H1 (cell line): ENCODE results near the gene COL20A1. TPM values are rescaled to one million over a fixed set of nuclear protein-coding genes. Genes with fewer than 3 reads are reported as not detected.

Source experiments
- ASH2L ChIP-seq: fragments of 200-600, 300-600 bp; sonication (generic); IDR thresholded peaks from one replicate; pipeline ENCODE4 v1.7.1; 2017; ENCODE audit warnings: low read length
- CBX5 ChIP-seq: fragments of 300-800, 300-1000 bp; sonication (generic); IDR thresholded peaks from 2 replicates; pipeline ENCODE4 v1.7.1; 2016; ENCODE audit warnings: antibody characterized with exemption, low read length, low read depth
- EP300 ChIP-seq, 2 experiments: IDR thresholded peaks; 1 replicate in 1 of 2; 2 replicates in 1 of 2; pipeline ENCODE4 v1.6.1; 2011 to 2012; ENCODE audit warnings: low read depth in 2 of 2, low read length in 2 of 2, mild to moderate bottlenecking in 2 of 2, borderline replicate concordance in 1 of 2, inconsistent platforms in 1 of 2, moderate library complexity in 1 of 2
- HDAC2 ChIP-seq, 2 experiments: fragments of 300-600 bp in 1 of 2; sonication (generic) in 1 of 2; IDR thresholded peaks; 2 replicates each; pipeline ENCODE4 v1.6.1; 2011 to 2012; ENCODE audit warnings: low read depth in 2 of 2, low read length in 2 of 2, mild to moderate bottlenecking in 2 of 2, moderate library complexity in 2 of 2, borderline replicate concordance in 1 of 2, inconsistent platforms in 1 of 2
- RFX5 ChIP-seq: IDR thresholded peaks from 2 replicates; pipeline ENCODE4 v1.6.1; 2011; ENCODE audit warnings: low read depth, low read length, improper control_type of control experiment, borderline replicate concordance
- RXRA ChIP-seq: IDR thresholded peaks from 2 replicates; pipeline ENCODE4 v1.6.1; 2011; ENCODE audit warnings: low read depth, mild to moderate bottlenecking, low read length, moderate library complexity; ENCODE audit not compliant: insufficient read depth
- SAP30 ChIP-seq: fragments of 300-600 bp; sonication (generic); IDR thresholded peaks from 2 replicates; pipeline ENCODE4 v1.7.1; 2012; ENCODE audit warnings: low read length, moderate library complexity, mild to moderate bottlenecking, inconsistent platforms; ENCODE audit not compliant: insufficient read depth, insufficient replicate concordance
- SIRT6 ChIP-seq: IDR thresholded peaks from one replicate; pipeline ENCODE4 v1.7.1; 2012; ENCODE audit warnings: low read length, inconsistent platforms
- YY1 ChIP-seq: IDR thresholded peaks from 2 replicates; pipeline ENCODE4 v1.6.1; 2011; ENCODE audit warnings: low read depth, mild to moderate bottlenecking, low read length
- polyA plus RNA-seq, 7 experiments: library from polyadenylated mRNA; depleted of rRNA in 3 of 7; stranded (reverse) in 5 of 7; unstranded in 2 of 7; fragments of >200 nt in 5 of 7; fragments of 200-250 nt in 2 of 7; gene quantifications; 1 replicate in 5 of 7; 2 replicates in 1 of 7; 4 replicates in 1 of 7; pipeline versions ENCODE4 v1.2.1 to v1.2.3, GENCODE V29; 2011 to 2013; ENCODE audit warnings: missing spikeins in 2 of 7, mixed read lengths in 2 of 7
- total RNA-seq: library from RNA; stranded (reverse); fragmentation: NEBNext Ultra II Directional; extraction: Animal tissue kit (Norgen Biotek cat#: 25700); gene quantifications from 2 replicates; pipeline ENCODE4 v1.2.1, GENCODE V29; 2021

COL20A1 gene
- total and polyA plus RNA-seq, 2 of the 8 experiments (the other 6 are each of a cell fraction or from before 2014, with no cell fraction given), result 0.19 to 0.21 TPM

DNA sequence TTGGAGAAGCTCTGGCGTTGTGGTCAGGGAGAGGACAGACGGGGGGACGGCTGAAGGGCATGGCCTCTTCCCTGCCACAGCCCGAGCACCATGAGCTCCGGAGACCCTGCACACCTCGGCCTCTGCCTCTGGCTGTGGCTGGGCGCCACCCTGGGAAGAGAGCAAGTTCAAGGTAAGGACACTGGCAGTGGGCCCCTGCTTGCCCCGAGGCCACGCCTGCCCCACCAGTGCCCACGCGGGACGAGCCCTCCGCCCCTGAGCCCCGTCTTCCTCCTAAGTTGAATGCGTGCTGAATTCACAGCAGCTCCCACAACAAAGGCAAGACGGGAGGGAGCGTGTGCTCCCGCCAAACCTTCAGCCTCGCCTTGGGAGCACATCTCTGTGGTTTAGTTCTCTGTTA is 2.0 kb downstream of the COL20A1 start (continued):
- TF ChIP-seq SAP30 (no peak), YY1 (no peak), HDAC2 (IDR thresholded peaks at IDR 0.05; ENCODE audit: borderline replicate concordance in 1 of 2, low read depth in 2 of 2, low read length in 2 of 2) (no peak), RFX5 (no peak), CBX5 (no peak), EP300 (IDR thresholded peaks at IDR 0.05; ENCODE audit: borderline replicate concordance in 1 of 2, low read depth in 2 of 2, low read length in 2 of 2) (no peak), RXRA (no peak), ASH2L (no peak), SIRT6 (no peak)
- TF ChIP-seq, all 59 proteins: peak for 0
